Pancreas (tissue), 10 donors: ENCODE results near the gene SLC2A5. TPM values are rescaled to one million over a fixed set of nuclear protein-coding genes. Genes with fewer than 3 reads are reported as not detected.
"Not testable (repeated sequence)": the region's sequence is repeated elsewhere in the genome, so short reads cannot be mapped to it uniquely, and the experiment has no call there.

Source experiments
- ATAC-seq, 4 donors: fragments of 200-7000 bp; cut with Tn5 transposase; one replicate each; pipeline versions ENCODE4 v1.8.0 to v1.9.1; 2020; ENCODE audit warnings: mild to moderate bottlenecking in 4 of 4, moderate library complexity in 4 of 4
- DNase-seq, 6 donors: peaks; one replicate each; pipeline ENCODE4 v3.0.0-alpha.2; 2020
- FAIRE-seq: peaks from 2 replicates; lab custom pipeline; 2012; peaks lifted over from hg19 to GRCh38; lab: Jason Lieb, UNC
- H3K27ac ChIP-seq, 4 donors: fragments of 200-600 bp; sonication (generic); 1 replicate in 3 of 4; 2 replicates in 1 of 4; pipeline versions ENCODE4 v1.5.0 to v1.8.0; 2020
- H3K27me3 ChIP-seq, 4 donors: fragments of 200-600 bp; one replicate each; pipeline ENCODE4 v1.8.0; 2021
- H3K36me3 ChIP-seq, 3 donors: fragments of 200-600 bp; sonication (generic) in 1 of 3; one replicate each; pipeline versions ENCODE4 v1.5.0 to v1.8.0; 2020 to 2021
- H3K4me1 ChIP-seq, 3 donors: fragments of 200-600 bp; one replicate each; pipeline ENCODE4 v1.8.0; 2021
- H3K4me3 ChIP-seq, 4 donors: fragments of 200-600 bp; sonication (generic) in 2 of 4; one replicate each; pipeline versions ENCODE4 v1.5.0 to v1.8.0; 2020 to 2021
- H3K9me3 ChIP-seq, 4 donors: fragments of 200-600 bp; one replicate each; pipeline ENCODE4 v1.8.0; 2021
- CTCF ChIP-seq, 4 donors: fragments of 200-600 bp; sonication (generic) in 3 of 4; IDR thresholded peaks; one replicate each; pipeline versions ENCODE4 v1.5.0 to v1.8.0; 2021; ENCODE audit warnings: antibody characterized with exemption in 4 of 4
- WGBS, 2 donors: extraction: QIAGEN DNeasy Blood & Tissue Kit; methylation state at CpG; one replicate each; pipeline ENCODE4 v1.1.7; 2013; 5-methylcytosine and 5-hydroxymethylcytosine counted together
- intact Hi-C, 3 donors: fragments of 100-400 bp; cut with DNase I; formaldehyde crosslinking; loops; one replicate each; pipeline versions ENCODE4 v1.11.1 to v1.14.2; 2022
- polyA plus RNA-seq, 2 donors: library from polyadenylated mRNA; stranded (reverse); fragments of 200-250 nt; gene quantifications; one replicate each; pipeline ENCODE4 v1.2.3, GENCODE V29; 2013
- total RNA-seq, 6 donors: library from RNA; stranded (reverse); fragmentation: NEBNext Ultra II Directional in 4 of 6; extraction: Animal tissue kit (Norgen Biotek cat#: 25700) in 4 of 6; gene quantifications; one replicate each; pipeline versions ENCODE4 v1.2.1 to v1.2.4, GENCODE V29; 2021 to 2023
- donor health status: healthy with polysubstance abuse.
- donor health status: DM: no; HTN: no; CAD: no; lungs with moderate emphysema.
- donor health status: DM: no; HTN: no; CAD: no.
- donor health status: control.
- donor health status: control.
- donor health status: Bipolar disorder and iron deficiency.
- donor health status: DM: yes; HTN: yes; CAD: no.
- donor health status: DM: no; HTN: no; CAD: no.
- donor health status: DM: no; HTN: no; CAD: no.
- donor health status: DM: yes; HTN: yes; CAD: no.

SLC2A5 gene
- total and polyA plus RNA-seq, 8 donors = 0.14 to 4.4 (median 0.53) TPM

GRCh38 chr1:9100471-9101043, 31.1 kb upstream of the SLC2A5 start:
- Histone ChIP-seq H3K27me3 (no peaks in the 10 kb centered on the region), H3K27ac (no peak overlapping the region), H3K36me3 (peaks cover 0 to 13% (median 0%) of the 10 kb centered on the region in 3 donors), H3K9me3 (no peaks in the 10 kb centered on the region), H3K4me1 (no peaks in the 10 kb centered on the region), H3K4me3 (no peak overlapping the region)
- ATAC-seq = peak in 1 of 4 donors; percentile 26
- no peak for FAIRE-seq
- DNase-seq = no peak
- WGBS, 2 donors = 94 to 96% methylated on average over 8 of the region's 8 CpGs
- TF ChIP-seq CTCF (IDR thresholded peaks at IDR 0.05) = no peak
- intact Hi-C loops = loop anchor here in 1 of 3 donors (10.0 kb wide), 1 partner anchor 186 kb away; no protein-coding TSS in a partner anchor

DNA sequence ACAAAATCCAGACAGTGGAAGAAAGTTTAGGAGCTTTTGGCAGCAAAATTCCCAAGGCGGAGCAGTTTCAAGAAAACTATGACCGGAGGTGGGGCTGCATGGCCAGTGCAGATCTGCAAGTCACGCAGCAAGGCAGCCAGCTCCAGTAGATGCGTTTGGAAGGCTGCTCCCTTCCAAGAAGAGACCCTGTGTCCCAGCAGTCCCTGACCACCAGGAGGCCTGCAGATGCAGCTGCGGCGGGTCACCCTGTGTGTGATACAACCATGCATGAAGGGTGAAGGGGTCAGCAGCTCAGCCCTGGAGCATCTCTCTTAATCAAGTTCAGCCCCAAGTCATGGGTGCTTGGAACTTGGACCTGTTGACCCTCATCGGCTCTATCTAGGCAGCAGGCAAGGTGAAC, 30.1 kb upstream of the SLC2A5 start:
- Histone ChIP-seq H3K27ac (no peak overlapping the region), H3K4me1 (no peaks in the 10 kb centered on the region), H3K9me3 (no peaks in the 10 kb centered on the region), H3K4me3 (no peak overlapping the region), H3K36me3 (peaks cover 0 to 13% (median 0%) of the 10 kb centered on the region in 3 donors), H3K27me3 (no peaks in the 10 kb centered on the region)
- no peak for DNase-seq
- 85 to 94% methylated on average over 7 of the region's 7 CpGs for WGBS, 2 donors
- no peak for TF ChIP-seq CTCF (IDR thresholded peaks at IDR 0.05)
- no peak for ATAC-seq
- intact Hi-C loops = no loop called here
- FAIRE-seq = no peak

- Histone ChIP-seq H3K9me3 (no peaks in the 10 kb centered on the region), H3K27ac (no peak overlapping the region), H3K4me1 (no peaks in the 10 kb centered on the region), H3K36me3 (no peaks in the 10 kb centered on the region), H3K4me3 (no peak overlapping the region), H3K27me3 (no peaks in the 10 kb centered on the region)
- FAIRE-seq (no peak), DNase-seq (no peak), ATAC-seq (no peak)
- WGBS, 2 donors = 78 to 79% methylated on average over 13 of the region's 13 CpGs
- intact Hi-C loops = no loop called here
- no peak for TF ChIP-seq CTCF (IDR thresholded peaks at IDR 0.05)
These were observed 28.7 kb upstream of the SLC2A5 start for GRCh38 chr1:9097947-9098705.

DNA sequence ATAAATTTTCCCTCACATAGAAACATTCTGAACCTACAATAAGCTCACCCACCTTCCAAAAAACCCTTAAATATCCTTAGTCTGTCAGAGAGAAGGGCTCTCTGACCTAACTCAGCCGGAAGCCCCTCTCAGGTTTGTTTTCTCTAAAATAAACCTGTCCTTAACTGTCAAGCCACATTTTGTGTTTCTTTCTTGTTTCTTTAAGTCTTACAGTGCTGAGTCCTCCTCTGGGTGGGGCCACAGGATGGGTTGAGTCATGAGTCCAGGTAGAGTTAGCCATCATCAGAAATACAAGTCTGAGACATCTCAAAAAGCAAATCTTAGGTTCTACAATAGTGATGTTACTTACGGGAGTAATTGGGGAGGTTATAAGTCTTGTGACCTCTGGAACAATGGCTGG, 26.4 kb upstream of the SLC2A5 start:
- no peaks in the 10 kb centered on the region for H3K9me3 ChIP-seq
- no peak for TF ChIP-seq CTCF (IDR thresholded peaks at IDR 0.05)
- H3K4me3 ChIP-seq = no peak overlapping the region
- no peak overlapping the region for H3K27ac ChIP-seq
- no peaks in the 10 kb centered on the region for H3K27me3 ChIP-seq
- ATAC-seq (no peak), FAIRE-seq (no peak), DNase-seq (no peak)
- no peaks in the 10 kb centered on the region for H3K36me3 ChIP-seq
- WGBS, 2 donors = 92 to 97% methylated on average over 2 of the region's 2 CpGs
- H3K4me1 ChIP-seq = no peaks in the 10 kb centered on the region
- intact Hi-C loops = no loop called here

DNA sequence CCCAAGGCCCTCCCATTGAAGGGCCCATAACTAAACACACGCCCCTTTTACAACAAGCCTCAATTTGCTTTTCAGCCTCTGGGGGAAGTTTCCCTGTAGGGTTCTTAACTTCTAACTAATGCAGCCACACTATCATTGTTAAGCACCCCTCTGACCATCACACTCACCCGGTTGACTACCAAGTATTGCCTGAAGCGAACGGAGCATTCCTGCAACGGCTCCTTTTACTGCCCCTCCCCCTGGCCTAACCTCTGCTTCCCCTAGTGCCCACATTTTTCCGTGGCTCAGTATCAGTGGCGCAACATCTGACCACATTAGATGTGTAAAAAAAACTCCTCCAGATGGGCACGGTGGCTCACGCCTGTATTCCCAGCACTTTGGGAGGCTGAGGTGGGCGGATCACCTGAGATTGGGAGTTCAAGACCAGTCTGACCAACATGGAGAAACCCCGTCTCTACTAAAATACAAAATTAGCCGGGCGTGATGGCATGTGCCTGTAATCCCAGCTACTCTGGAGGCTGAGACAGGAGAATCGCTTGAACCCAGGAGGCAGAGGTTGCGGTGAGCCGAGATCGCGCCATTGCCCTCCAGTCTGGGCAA, 24.7 kb upstream of the SLC2A5 start:
- H3K27me3 ChIP-seq, H3K4me1 ChIP-seq, DNase-seq, H3K36me3 ChIP-seq, intact Hi-C loops, H3K4me3 ChIP-seq, ATAC-seq, FAIRE-seq, H3K9me3 ChIP-seq, H3K27ac ChIP-seq: not testable (repeated sequence)
- WGBS, 2 donors = 84 to 85% methylated on average over 18 of the region's 18 CpGs
